Thoracic aorta (tissue), 2 donors: Measurements from ENCODE around the gene GGT6. TPM values are rescaled to one million over a fixed set of nuclear protein-coding genes. Genes with fewer than 3 reads are reported as not detected.

Experiments used
- ATAC-seq: fragments of 150-250 bp; one replicate; pipeline ENCODE4 v1.8.0; 2017; ENCODE audit warnings: low read depth; ENCODE audit not compliant: insufficient number of reproducible peaks, low FRiP score
- DNase-seq: peaks from one replicate; pipeline ENCODE4 v3.0.0-alpha.2; 2020; ENCODE audit warnings: low spot score
- H3K27ac ChIP-seq, 2 donors: fragments of 200-600 bp; sonication (generic); 1 replicate in 1 of 2; 2 replicates in 1 of 2; pipeline ENCODE4 v1.5.1; 2016; ENCODE audit warnings: mild to moderate bottlenecking in 2 of 2, moderate library complexity in 2 of 2
- H3K27me3 ChIP-seq: fragments of 200-600 bp; sonication (generic); replicated peaks from 2 replicates; pipeline ENCODE4 v1.6.0; 2016; ENCODE audit warnings: mild to moderate bottlenecking; ENCODE audit not compliant: insufficient read depth
- H3K36me3 ChIP-seq: fragments of 200-600 bp; sonication (generic); one replicate; pipeline ENCODE4 v1.5.1; 2016
- H3K4me1 ChIP-seq, 2 donors: fragments of 200-600 bp; sonication (generic); 1 replicate in 1 of 2; 2 replicates in 1 of 2; pipeline versions ENCODE4 v1.5.1 to v1.6.0; 2016; ENCODE audit warnings: low read depth in 2 of 2, mild to moderate bottlenecking in 1 of 2; ENCODE audit not compliant: control insufficient read depth in 1 of 2
- H3K4me3 ChIP-seq: fragments of 200-600 bp; sonication (generic); 2 replicates; pipeline ENCODE4 v1.5.1; 2016; ENCODE audit warnings: mild to moderate bottlenecking
- H3K9me3 ChIP-seq: fragments of 200-600 bp; sonication (generic); 2 replicates; pipeline ENCODE4 v1.5.1; 2016
- CTCF ChIP-seq: fragments of 200-600 bp; sonication (generic); IDR thresholded peaks from one replicate; pipeline ENCODE4 v1.5.1; 2019; ENCODE audit warnings: antibody characterized with exemption
- total RNA-seq, 2 donors: library from RNA; depleted of rRNA; stranded (reverse); fragments of >200 nt; gene quantifications; one replicate each; pipeline versions ENCODE4 v1.1.0 to v1.2.3, GENCODE V29; 2016

Gene GGT6
- total RNA-seq, 2 donors from 2014 or later = not detected

GRCh38 chr17:4542003-4542725 is 18.2 kb downstream of the GGT6 start:
- no peak for DNase-seq
- no peak overlapping the region for H3K4me3 ChIP-seq
- no peaks in the 10 kb centered on the region for H3K27me3 ChIP-seq
- ATAC-seq = no peak
- peaks cover 34% of the 10 kb centered on the region for H3K36me3 ChIP-seq
- no peaks in the 10 kb centered on the region for H3K9me3 ChIP-seq
- peaks cover 2 to 15% of the 10 kb centered on the region in 2 donors for H3K4me1 ChIP-seq
- H3K27ac ChIP-seq = no peak overlapping the region
- TF ChIP-seq CTCF = no peak

GRCh38 chr17:4541328-4542002 is 18.9 kb downstream of the GGT6 start:
- no peak for TF ChIP-seq CTCF
- Histone ChIP-seq H3K4me3 (no peak overlapping the region), H3K36me3 (peaks cover 27% of the 10 kb centered on the region), H3K4me1 (peaks cover 7 to 22% of the 10 kb centered on the region in 2 donors), H3K9me3 (no peaks in the 10 kb centered on the region), H3K27ac (no peak overlapping the region), H3K27me3 (no peaks in the 10 kb centered on the region)
- no peak for ATAC-seq
- DNase-seq = no peak

- no peak for TF ChIP-seq CTCF
- ATAC-seq (no peak), DNase-seq (no peak)
- peaks cover 24% of the 10 kb centered on the region for H3K36me3 ChIP-seq
- H3K27ac ChIP-seq = no peak overlapping the region
- H3K27me3 ChIP-seq = no peaks in the 10 kb centered on the region
- peaks cover 10 to 29% of the 10 kb centered on the region in 2 donors for H3K4me1 ChIP-seq
- no peak overlapping the region for H3K4me3 ChIP-seq
- H3K9me3 ChIP-seq = no peaks in the 10 kb centered on the region
Observed at GRCh38 chr17:4540687-4541327, 19.6 kb downstream of the GGT6 start.

- DNase-seq (no peak), ATAC-seq (no peak)
- no peaks in the 10 kb centered on the region for H3K9me3 ChIP-seq
- no peak overlapping the region for H3K4me3 ChIP-seq
- H3K27ac ChIP-seq = no peak overlapping the region
- H3K4me1 ChIP-seq = peaks cover 10 to 30% of the 10 kb centered on the region in 2 donors
- peaks cover 24% of the 10 kb centered on the region for H3K36me3 ChIP-seq
- no peak for TF ChIP-seq CTCF
- H3K27me3 ChIP-seq = no peaks in the 10 kb centered on the region
Observed at GRCh38 chr17:4540224-4540651, 20.1 kb downstream of the GGT6 start.

- H3K9me3 ChIP-seq = no peaks in the 10 kb centered on the region
- H3K4me1 ChIP-seq = peaks cover 10 to 30% of the 10 kb centered on the region in 2 donors
- TF ChIP-seq CTCF = no peak
- no peak overlapping the region for H3K27ac ChIP-seq
- ATAC-seq = no peak
- H3K36me3 ChIP-seq = peaks cover 24% of the 10 kb centered on the region
- H3K4me3 ChIP-seq = no peak overlapping the region
- no peaks in the 10 kb centered on the region for H3K27me3 ChIP-seq
- no peak for DNase-seq
Observed at GRCh38 chr17:4539576-4540223, 20.7 kb downstream of the GGT6 start.
